GM18526 (cell line): ENCODE measurements around the gene SYNGR2.

Experiments used
- POLR2A ChIP-seq: IDR thresholded peaks from 3 replicates; pipeline ENCODE4 v1.6.1; 2011; ENCODE audit not compliant: insufficient read length; ENCODE audit errors: extremely low read depth

The SYNGR2 gene

GRCh38 chr17:78168242-78168902 is at the start of gene SYNGR2:
Gene SYNGR2 (plus strand): TSS chr17:78168581. CDS start chr17:78168617, 36 bp downstream.
- peak; percentile 82 for TF ChIP-seq POLR2A

DNA sequence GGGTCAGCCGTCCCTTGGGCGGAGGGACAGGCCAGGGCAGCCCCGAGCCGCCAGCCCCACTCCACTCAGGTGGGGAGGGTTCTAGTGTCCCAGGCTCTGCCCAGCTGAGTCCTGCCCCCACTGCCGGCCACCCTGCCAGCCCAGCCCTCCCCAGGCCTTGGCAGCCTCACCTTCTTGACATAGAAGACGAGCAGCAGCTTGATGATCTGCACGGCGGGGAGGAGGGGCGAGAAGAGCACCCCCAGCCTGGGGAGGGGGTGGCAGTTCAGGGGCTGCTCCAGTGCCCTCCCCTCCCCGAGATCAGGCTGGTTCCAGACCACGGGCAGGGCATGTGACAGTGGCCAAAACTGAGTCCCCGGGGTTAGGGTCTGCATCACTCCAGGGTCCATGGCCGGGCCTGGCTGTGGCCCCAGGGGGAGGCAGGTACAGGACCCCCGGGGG is 49.6 kb upstream of the SYNGR2 start:
- no peak for TF ChIP-seq POLR2A

GRCh38 chr17:78120537-78120936 is 47.8 kb upstream of the SYNGR2 start:
- no peak for TF ChIP-seq POLR2A

DNA sequence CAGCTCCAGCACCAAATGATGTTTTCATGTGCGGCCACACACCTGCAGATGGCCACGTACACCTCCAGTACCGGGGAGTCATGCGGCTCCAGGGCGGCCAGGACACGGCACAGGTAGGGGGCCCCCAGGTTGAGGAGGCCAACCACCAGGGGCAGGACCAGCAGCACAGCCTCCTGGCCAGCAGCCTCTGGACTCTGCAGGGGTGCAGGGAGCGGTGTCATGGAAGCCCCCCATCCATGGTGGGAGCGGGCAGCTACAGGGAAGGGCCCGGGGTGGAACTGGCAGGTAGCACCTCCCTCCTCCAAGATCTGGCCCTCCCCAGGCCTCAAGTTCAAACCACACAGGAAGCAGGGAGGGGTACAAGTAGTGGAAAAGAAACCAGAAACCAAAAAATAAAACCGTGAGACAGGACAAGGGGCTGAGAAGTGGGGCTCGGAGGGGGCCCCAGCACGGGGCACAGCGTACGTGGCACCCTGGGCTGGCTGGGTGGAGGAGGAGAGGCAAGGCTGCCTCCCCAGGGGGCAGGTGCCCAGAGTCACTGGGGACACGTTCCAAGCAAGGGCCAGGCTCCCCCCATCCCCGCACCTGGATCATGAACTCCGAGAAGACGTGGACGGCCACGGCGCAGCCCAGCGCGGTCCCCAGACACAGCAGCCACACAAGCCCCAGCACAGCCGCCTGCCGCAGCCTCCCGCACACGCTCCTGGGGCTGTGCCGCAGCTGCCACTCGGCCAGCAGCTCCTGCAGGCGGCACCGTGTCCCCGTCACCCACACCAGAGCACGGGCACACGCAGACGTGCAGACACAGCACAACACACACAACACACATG is 47.2 kb upstream of the SYNGR2 start:
- TF ChIP-seq POLR2A, result peak; percentile 34

DNA sequence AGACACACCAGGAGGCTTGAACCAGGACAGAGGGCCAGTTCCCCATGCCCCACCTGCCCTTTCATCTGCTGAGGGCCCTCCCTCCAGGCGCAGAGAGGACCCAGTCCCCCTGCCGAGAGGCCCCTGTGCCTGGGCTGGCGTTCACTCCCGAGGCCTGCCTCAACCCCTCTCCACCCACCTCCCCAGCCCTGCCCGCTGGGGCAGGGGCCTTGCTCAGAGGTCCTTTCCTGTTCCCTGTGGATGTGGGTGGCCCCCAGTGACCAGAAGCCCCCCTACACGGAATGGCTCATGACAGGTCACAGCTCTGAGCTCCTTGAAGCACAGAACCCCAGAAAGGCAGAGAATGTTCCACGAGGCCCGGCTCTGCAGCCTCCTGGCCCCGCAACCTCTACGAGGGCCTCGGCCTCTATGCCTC is 46.6 kb upstream of the SYNGR2 start:
- TF ChIP-seq POLR2A, result no peak

GRCh38 chr17:78122216-78122930 is 46.0 kb upstream of the SYNGR2 start:
- TF ChIP-seq POLR2A, result peak; percentile 8

DNA sequence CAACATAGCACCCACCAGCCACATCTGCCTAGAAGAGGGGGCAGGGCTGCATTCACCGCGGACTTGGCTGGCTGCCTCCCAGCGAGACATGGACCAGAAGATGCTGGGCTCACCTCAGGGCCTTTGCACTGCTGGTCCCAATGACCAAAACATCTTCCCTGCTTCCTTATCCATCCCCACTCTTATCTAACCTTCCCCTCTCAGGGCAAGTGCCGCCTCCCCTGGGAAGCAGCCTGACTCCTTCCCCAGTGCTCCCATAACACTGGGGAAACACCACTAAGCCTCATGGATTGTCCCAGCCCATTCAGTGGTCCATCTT is 45.5 kb upstream of the SYNGR2 start:
- TF ChIP-seq POLR2A, result no peak

- TF ChIP-seq POLR2A, result no peak
These were observed 45.0 kb upstream of the SYNGR2 start for GRCh38 chr17:78123258-78123929.

DNA sequence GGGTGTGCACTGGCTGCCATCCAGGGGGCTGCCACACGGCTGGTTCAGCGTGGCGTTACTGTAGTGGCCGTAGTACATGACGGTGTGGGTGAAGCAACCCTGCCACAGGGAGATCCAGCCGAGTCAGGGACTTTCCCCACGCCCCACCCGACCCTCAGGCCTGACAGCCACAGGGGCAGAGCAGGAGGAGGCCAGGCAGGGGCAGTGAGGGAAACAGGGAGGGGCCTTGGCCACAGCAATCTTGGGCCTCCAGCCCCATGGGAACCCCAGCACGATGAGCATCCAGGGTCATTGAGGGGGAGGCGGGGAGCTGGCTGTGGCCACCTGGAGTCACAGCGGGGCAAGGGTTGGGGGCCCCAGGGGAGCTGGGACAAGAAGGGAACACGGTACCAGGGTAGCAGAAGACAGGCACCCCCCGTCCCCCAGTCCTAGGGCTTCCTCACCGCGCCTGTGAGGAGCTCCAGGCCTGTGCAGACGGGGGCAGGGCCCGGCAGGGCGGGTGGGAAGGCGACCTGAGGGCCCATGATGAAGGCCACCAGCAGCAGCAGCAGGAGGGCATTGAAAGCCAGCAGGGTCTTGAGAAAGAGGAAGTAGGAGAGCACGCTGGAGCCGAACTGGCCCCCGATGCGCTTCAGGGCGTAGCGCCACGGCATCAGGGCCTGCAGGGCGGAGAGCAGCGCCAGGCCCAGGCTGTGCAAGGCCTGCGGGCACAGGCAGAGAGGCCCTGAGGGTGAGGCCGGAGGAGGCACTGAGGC is 44.1 kb upstream of the SYNGR2 start:
- peak; percentile 59 for TF ChIP-seq POLR2A

DNA sequence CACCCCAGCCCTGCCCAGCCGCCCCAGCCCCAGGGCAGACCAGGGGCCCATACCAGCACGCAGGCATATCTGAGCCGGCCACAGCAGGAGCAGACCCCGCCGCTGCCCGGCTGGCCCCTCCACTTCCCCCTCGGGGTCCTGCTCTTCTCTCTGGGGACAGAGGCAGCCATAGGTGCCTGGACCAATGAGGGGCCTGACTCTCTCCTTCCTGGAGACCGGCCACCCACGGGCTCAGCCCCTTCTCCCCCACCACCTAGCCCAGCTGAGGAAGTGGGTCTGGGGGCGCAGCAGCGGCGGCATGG is 43.6 kb upstream of the SYNGR2 start:
- TF ChIP-seq POLR2A, result no peak

- TF ChIP-seq POLR2A, result no peak
These were observed 43.1 kb upstream of the SYNGR2 start for GRCh38 chr17:78125138-78125913.

DNA sequence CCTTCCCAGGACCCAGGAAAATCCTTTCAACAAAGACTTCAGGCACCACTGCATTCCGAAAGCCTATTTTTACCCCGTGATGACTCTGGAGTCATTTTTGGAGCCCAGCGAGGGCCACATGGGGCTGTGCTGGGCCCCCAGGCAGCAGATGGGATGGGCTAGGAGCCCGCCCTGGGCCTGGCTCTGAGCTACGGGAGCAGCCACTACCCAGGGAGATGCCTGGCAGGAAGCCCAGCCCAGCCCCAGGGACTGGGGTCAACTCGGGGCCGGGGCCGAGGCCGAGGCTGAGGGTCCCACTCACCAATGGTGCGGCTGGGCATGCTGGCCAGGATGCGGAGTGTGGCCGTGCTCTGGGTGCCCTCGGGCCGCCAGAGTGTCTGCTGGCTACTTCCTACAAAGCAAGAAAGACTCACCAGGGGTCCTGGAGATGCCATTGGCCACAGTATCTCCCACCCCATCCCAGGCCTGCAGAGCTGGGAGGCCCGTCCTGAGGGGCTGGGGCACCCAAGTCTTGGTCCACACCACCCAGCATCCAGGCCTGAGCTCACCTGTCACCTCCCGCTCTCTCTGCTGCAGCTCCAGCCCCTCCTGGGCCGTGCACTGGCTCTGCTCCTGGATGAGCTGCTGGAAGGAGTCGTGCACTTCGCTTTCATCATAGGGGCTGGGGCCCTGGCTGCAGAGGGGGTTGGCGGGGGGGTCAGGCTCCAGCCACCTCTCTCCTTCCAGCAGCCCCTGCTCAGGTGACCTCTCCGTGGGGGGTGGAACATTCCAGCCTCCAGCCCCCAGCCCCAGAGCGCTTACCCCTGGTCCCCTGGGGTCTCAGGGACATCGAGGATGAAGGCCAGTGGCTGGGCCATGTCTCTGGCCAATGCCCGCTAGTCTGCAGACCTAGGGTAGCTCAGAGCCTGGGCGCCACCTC is 42.1 kb upstream of the SYNGR2 start:
- TF ChIP-seq POLR2A, result peak; percentile 14

DNA sequence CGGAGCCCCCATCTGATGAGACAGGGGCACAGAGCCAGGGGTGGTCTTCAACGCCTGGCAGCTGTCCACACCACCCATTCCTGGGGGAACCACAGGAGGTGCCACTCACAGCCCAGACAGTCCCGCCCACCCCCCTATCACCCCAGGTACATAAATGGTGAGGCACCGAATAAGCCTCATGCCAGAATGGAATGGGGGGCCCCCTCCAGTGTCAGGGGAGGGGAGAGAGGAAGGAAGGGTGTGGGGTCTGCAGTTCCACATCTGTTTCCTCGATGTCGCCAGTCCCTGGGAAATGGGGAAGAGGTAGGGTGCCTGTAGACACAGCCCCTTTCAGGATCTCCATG is 41.5 kb upstream of the SYNGR2 start:
- TF ChIP-seq POLR2A, result no peak
